Endometrial microvascular endothelial cells (primary cell): ENCODE results near the gene TMEM198. TPM values are rescaled to one million over a fixed set of nuclear protein-coding genes. Genes with fewer than 3 reads are reported as not detected.

Experiments used
- in situ Hi-C: cut with HindIII; loops from 2 replicates; pipeline ENCODE4 v1.10.0; 2017; ENCODE audit warnings: low sequenced_read_pairs, low pct_unique_long_range_greater_than_20kb; ENCODE audit errors: inconsistent ontology term
- total RNA-seq: library from RNA; depleted of rRNA; stranded (reverse); fragments of >200 nt; gene quantifications from one replicate; pipeline ENCODE4 v1.2.3, GENCODE V29; 2015; ENCODE audit errors: inconsistent ontology term

Gene TMEM198
- total RNA-seq, 1 donor from 2014 or later = not detected

DNA sequence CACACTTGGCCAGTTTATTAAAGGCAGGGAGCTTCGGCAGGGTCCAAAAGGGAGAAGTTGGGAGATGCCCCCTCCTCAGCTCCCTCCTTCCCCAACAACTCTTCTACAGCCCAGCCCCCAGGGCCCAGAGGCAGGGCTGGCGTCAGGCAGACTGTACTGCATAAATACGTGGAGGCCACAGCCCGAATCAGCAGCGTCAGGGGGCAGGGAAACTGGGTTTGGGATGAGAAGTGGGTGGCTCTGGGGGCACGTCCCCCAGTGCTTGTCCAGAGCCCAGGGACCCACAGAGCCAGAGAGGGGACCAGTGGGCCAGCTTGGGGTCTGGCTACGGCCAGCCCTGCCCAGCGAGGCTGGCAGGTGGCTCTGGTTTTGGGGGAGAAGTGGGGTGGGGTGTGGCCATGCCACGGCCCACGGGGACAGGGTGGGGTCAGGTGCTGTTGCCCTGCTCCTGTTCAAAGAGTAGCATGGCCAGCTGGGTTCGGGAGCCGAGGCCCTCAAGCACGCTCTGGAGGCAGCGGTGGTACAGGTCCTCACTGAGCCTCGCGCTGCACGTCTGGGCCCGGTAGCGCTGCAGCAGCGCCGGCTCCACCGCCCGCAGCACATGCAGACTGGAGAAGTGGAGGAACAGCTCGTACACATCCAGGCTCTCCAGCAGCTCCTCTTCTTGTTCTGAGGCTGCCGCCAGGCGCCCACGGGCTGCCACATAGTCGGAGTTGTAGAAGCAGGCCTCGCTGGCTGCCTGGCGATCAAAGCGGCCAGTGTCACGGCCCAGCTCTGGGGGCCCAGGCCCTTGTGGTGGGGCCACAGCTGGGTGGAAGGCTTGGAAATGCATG is 4.7 kb upstream of the TMEM198 start:
- in situ Hi-C loops = no loop called here

GRCh38 chr2:219539926-219540678 is 3.7 kb upstream of the TMEM198 start:
- in situ Hi-C loops = no loop called here

GRCh38 chr2:219540784-219541504 is 2.9 kb upstream of the TMEM198 start:
- in situ Hi-C loops = no loop called here

DNA sequence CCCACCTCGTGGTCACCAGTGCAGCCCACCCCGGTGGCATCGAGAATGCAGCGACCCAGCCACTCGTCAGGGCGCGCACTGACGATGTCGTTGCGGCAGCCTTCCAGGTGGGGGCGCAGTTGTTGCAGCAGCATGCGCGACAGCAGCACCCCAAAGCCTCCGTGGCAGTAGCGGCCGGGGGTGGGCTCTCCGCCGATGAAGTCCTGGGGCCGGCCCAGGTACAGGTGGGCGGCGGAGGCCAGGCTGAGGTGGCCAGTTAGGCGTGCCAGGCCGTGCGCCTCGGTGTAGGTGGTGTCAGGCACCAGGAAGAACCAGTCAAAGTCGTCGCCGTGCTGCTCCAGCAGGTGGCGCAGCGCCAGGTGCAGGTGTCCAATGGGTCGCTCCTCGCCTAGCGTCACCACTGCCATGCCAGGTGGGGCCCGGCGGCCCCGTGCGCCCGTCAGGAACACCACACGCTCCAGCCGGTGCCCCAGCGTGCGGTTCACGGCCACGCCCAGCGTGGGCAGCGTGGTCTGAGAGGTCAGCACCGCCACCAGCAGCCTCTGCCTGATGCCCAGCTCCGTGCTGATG is 2.1 kb upstream of the TMEM198 start:
- in situ Hi-C loops = no loop called here

GRCh38 chr2:219542931-219543595 is 765 bp upstream of the TMEM198 start:
- in situ Hi-C loops = no loop called here

DNA sequence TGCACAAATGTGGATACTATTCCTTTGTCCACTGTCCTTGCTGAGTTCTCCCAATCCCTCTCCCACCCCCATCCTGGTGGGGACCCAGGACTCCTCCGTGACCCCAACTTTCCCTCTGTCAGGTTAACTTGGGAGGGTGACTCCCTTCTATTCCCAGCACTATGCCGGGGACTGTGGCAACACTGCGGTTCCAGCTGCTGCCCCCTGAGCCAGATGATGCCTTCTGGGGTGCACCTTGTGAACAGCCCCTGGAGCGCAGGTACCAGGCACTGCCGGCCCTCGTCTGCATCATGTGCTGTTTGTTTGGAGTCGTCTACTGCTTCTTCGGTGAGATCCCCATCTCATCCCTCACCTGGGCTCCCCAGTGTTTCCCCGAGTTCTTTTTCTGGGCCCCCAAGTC is 739 bp downstream of the TMEM198 start:
- in situ Hi-C loops = no loop called here

DNA sequence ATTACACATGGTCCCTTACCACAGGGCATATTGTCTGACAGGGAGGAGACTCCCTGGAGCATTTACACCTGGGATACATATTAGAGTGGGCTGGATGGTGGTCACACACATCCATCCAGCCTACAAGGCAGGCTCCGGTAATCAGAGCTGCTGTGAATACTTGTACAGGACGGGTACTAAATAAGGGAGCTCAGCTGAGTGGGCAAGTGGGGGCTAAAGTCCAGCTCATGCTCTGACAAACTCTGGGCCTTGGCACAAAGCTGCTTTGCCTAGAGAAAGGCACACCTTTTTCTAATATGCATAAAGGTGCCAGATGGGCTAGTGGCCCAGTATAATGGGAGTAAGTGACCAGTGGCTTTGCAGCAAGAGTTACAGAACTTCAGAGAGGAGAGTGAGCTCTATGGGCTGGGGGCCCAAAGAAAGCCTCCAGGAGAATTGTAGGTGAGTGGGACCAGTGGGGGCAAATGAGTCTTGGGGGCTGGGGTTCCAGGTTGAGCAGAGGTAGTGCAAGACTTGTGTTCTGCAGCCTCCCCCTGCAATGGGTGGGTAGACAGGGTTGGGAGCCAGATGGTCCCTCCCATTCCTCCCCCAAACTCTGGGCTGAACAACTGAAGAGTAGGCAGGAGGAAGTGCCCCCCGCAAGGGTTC is 1.6 kb downstream of the TMEM198 start:
- in situ Hi-C loops = no loop called here

- in situ Hi-C loops = no loop called here
Observed at GRCh38 chr2:219545943-219546352, 2.1 kb downstream of the TMEM198 start.

DNA sequence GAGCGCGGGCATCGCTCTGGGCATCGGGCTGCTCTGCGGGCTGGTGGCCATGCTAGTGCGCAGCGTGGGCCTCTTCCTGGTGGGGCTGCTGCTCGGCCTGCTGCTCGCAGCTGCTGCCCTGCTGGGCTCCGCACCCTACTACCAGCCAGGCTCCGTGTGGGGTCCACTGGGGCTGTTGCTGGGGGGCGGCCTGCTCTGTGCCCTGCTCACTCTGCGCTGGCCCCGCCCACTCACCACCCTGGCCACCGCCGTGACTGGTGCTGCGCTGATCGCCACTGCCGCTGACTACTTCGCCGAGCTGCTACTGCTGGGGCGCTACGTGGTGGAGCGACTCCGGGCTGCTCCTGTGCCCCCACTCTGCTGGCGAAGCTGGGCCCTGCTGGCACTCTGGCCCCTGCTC is 3.8 kb downstream of the TMEM198 start:
- in situ Hi-C loops = no loop called here

- in situ Hi-C loops = no loop called here
Observed at GRCh38 chr2:219548990-219549389, 5.2 kb downstream of the TMEM198 start.

DNA sequence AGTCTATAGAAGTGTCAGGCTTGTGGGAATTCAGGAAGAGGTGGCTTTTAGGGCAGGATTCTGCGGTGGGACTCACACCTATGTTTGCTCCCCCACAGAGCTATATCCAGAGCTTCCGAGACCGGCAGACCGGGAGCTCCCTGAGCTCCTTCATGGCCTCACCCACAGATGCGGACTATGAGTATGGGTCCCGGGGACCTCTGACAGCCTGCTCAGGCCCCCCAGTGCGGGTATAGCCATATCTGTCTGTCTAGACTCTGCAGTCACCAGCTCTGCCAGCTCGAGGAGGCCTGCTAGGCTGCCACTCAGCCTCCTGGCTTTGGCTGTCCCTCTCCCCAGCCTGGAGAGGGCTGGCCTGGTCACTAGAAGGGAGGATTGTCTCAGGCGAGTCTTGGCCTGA is 5.8 kb downstream of the TMEM198 start:
- in situ Hi-C loops = no loop called here

- in situ Hi-C loops = no loop called here
Observed at GRCh38 chr2:219551441-219552381, 7.9 kb downstream of the TMEM198 start.

GRCh38 chr2:219552382-219553167 is 8.7 kb downstream of the TMEM198 start:
- in situ Hi-C loops = no loop called here

- in situ Hi-C loops = no loop called here
Observed at GRCh38 chr2:219553168-219553417, 9.3 kb downstream of the TMEM198 start.

GRCh38 chr2:219553463-219553963 is 9.7 kb downstream of the TMEM198 start:
- in situ Hi-C loops = no loop called here

DNA sequence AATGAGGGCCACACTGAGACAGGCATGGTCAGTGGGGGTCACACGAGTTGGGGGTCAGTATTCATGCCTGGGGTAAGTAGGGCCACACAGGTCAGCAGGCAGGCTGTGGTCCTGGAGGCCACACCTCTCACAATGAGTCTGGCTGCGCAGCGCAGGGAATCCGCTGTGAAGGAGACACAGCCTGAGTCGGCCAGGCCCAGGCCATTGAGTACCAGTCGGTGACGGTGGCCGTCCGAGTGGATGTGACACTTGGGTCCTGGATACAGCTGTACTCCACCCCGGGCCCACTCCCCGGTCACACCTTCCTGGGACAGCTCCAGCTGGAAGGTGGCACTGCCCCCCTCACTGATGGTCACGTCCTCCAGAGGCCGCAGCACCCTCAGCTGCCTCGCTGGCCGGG is 10.5 kb downstream of the TMEM198 start:
- in situ Hi-C loops = no loop called here

- in situ Hi-C loops = no loop called here
Observed at GRCh38 chr2:219555956-219556355, 12.1 kb downstream of the TMEM198 start.
